ENCODE measurements around the gene MC1R. TPM values are rescaled to one million over a fixed set of nuclear protein-coding genes. Genes with fewer than 3 reads are reported as not detected.

MC1R gene
- total RNA-seq, 4 donors from 2014 or later = 2.0 to 5.0 (median 2.9) TPM

GRCh38 chr16:89969741-89970410 lies 51.2 kb downstream of the MC1R start:
- Histone ChIP-seq H3K9me3 (no peaks in the 10 kb centered on the region), H3K27me3 (no peaks in the 10 kb centered on the region), H3K4me1 (peaks cover 28 to 43% (median 33%) of the 10 kb centered on the region in 4 donors), H3K36me3 (peaks cover 0 to 22% (median 18%) of the 10 kb centered on the region in 4 donors), H3K27ac (replicated peaks in 1 of 4) (no peak overlapping the region), H3K4me3 (no peak overlapping the region)
- WGBS = 92% methylated on average over 6 of the region's 6 CpGs
- intact Hi-C loops (cut with DNase I) = no loop called here
- DNase-seq (ENCODE audit: extremely low spot score) = no peak
- TF ChIP-seq POLR2A (IDR thresholded peaks at IDR 0.05; ENCODE audit: low read depth) (no peak), EP300 (IDR thresholded peaks at IDR 0.05) (no peak)

Other genes with a start within 250 kb of the MC1R start
- 10 to 100 TPM; 20.8 to 45.1 (median 25.7) TPM for gene CDK10, start 232.2 kb upstream of the MC1R start, total RNA-seq
- 10 to 100 TPM; 10.8 to 32.0 (median 21.9) TPM for gene SPATA2L, start 217.2 kb upstream of the MC1R start, total RNA-seq
- 10 to 100 TPM in 1 of 4 donors, 1 to 10 TPM in 3; 4.6 to 10.2 (median 7.1) TPM for gene VPS9D1, start 198.0 kb upstream of the MC1R start, total RNA-seq
- 10 to 100 TPM; 16.1 to 19.2 (median 17.2) TPM for gene ZNF276, start 197.3 kb upstream of the MC1R start, total RNA-seq
- 1 to 10 TPM in 2 of 4 donors, under 1 TPM in 2; 0.17 to 3.0 (median 0.95) TPM for gene FANCA, start 102.2 kb upstream of the MC1R start, total RNA-seq
- 1 to 10 TPM; 1.8 to 7.2 (median 4.2) TPM for gene SPIRE2, start 90.4 kb upstream of the MC1R start, total RNA-seq
- gene TCF25, start 45.3 kb upstream of the MC1R start, total RNA-seq = 100 to 1,000 TPM; 126 to 151 (median 137) TPM
- gene TUBB3, start 4.5 kb downstream of the MC1R start, total RNA-seq = 10 to 100 TPM in 3 of 4 donors, 1 to 10 TPM in 1; 2.5 to 19.5 (median 12.9) TPM
- gene DEF8, start 29.9 kb downstream of the MC1R start, total RNA-seq = 100 to 1,000 TPM in 2 of 4 donors, 10 to 100 TPM in 2; 86.8 to 112 (median 99.4) TPM
- 10 to 100 TPM in 1 of 4 donors, 1 to 10 TPM in 3; 2.1 to 14.3 (median 5.1) TPM for gene DBNDD1, start 100.6 kb downstream of the MC1R start, total RNA-seq
- not detected for gene PRDM7, start 158.5 kb downstream of the MC1R start, total RNA-seq